Activated CD8-positive, alpha-beta memory T cell treated with anti-CD3 and anti-CD28 coated beads for 36 hours (primary cell): Measurements from ENCODE around the gene POMGNT2. TPM values are rescaled to one million over a fixed set of nuclear protein-coding genes. Genes with fewer than 3 reads are reported as not detected.

ENCODE experiments used
- CTCF ChIA-PET: fragments of 350-600 bp; sonication (Branson Sonifier 250); formaldehyde crosslinking; loops from one replicate; lab custom pipeline; 2021; ENCODE audit warnings: antibody characterized with exemption; lab: Charles Lee
- POLR2A ChIA-PET: fragments of 350-600 bp; sonication (Branson Sonifier 250); formaldehyde crosslinking; loops from one replicate; lab custom pipeline; 2021; ENCODE audit warnings: antibody characterized with exemption; lab: Charles Lee
- total RNA-seq, 2 experiments: library from RNA; stranded (reverse); gene quantifications; one replicate each; pipeline ENCODE4 v1.2.3, GENCODE V29; 2021

Gene POMGNT2
- total RNA-seq, 2 experiments from 2014 or later: 12.4 to 12.8 TPM

DNA sequence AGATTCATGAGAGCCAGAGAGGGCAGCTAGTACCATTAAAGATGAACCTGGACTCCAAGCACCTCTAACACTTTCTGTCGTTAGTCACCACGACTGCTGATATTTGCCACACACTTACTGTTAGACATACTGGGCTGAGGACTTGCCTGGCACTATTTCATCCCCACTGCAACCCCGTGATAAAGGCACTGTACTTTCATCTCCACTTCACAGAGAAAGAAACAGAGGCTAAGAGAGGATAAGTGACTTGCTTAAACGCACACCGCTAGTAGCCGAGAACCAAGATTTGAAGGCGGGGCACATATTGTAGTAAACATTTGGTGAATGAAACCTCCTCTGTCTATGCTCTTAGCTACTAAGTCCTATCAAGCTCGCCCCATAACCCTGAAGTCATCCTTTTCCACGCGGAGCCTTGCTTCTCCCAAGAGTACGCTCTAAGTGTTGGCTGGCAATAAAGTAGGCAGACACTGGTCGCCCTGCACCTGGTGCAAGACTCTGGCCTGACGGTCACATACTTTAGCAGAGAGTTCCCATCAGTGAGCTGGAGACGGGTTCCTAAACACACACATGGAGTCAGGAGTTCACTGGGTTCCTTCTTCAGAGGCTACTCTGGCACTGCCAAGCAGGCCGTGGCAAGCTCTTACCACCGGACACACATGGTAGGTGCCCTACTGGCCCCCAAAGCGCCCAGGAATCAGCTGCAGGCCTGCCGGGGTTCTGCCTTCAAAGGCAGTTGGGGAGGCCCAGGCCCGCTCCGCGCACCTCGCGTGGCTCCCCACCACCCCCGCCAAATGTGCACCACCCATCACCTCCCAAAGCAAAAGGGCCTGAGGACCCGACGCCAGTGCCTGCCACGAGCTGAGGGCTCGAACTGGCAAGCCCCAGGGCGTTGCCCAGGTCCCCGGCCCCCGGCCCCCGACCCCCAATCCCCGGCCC lies 951 bp downstream of the POMGNT2 start:
- POLR2A ChIA-PET: no interaction called here

GRCh38 chr3:43104039-43104438 lies 1.8 kb downstream of the POMGNT2 start:
- ChIA-PET POLR2A (no interaction called here), CTCF (no interaction called here)

More for the DNA sequence above, 951 bp downstream of the POMGNT2 start:
- CTCF ChIA-PET: interaction anchor here (0.6 to 0.7 kb wide), 2 partner anchors 435 to 1130 kb away, joined by 3 read pairs; no protein-coding TSS in a partner anchor

GRCh38 chr3:43102773-43103480 lies 3.0 kb downstream of the POMGNT2 start:
- CTCF ChIA-PET: no interaction called here
- POLR2A ChIA-PET: interaction anchor here (0.5 kb wide), 1 partner anchor 58 kb away, joined by 3 read pairs; no protein-coding TSS in a partner anchor

DNA sequence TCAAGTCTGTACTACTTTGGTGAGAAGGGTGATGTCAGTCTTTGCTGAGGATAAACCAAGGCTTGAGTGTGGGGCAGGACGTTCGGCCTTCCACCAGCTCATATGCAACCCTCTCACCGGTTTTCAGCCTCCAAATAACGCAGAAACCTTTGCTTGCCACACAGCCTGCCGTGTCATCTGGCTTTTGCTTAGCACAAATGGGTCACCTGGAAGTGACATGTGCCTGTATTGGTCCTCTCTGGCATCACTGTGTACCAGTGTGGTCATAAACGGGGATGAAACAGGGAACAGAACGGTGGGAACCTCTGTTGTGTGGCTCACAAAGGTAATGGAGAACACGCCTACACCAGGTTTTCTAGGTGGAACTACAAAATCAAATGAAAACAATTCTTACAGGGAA lies 7.1 kb downstream of the POMGNT2 start:
- ChIA-PET POLR2A (no interaction called here), CTCF (no interaction called here)

- POLR2A ChIA-PET: no interaction called here
- CTCF ChIA-PET: no interaction called here
Observed at GRCh38 chr3:43097400-43098080, 8.3 kb downstream of the POMGNT2 start.

DNA sequence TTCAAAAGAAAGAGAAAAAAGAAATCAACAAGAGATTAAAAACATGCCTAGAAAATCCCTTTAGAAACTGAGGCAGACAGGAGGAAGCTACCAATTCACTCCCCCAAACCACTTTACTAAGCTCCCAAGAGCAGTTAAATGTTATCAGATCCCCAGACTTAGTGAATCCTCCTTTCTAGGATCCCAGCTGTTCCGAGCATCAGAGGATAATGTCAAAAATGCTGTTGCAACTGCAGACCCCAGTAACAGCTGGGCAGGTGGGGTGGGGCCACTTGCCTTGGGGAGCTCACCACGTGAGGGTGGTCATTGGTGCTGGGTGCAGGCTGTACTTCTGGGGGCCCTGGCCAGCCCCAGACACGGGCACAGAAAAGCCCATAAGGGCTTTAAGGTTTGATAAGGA lies 9.1 kb downstream of the POMGNT2 start:
- ChIA-PET POLR2A (no interaction called here), CTCF (no interaction called here)

DNA sequence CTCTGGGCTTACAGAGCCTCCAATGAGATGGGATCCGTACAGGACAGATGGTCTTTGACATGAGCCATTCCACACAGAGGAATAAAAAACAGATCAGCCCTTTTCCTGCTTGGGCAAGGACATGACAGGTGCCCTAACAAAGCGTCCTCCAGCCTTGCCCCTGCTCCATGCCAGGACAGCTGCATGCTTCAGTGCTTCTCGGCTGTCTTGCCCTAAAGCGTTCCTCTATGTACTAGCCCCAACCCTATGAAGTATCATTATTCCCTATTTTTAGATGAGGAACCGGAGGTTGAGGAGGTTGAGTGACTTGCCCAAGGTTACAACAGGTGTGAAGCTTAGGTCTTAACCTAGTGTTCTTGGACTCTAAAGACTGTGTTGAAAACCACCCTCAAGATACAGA lies 10.5 kb downstream of the POMGNT2 start:
- CTCF ChIA-PET: no interaction called here

DNA sequence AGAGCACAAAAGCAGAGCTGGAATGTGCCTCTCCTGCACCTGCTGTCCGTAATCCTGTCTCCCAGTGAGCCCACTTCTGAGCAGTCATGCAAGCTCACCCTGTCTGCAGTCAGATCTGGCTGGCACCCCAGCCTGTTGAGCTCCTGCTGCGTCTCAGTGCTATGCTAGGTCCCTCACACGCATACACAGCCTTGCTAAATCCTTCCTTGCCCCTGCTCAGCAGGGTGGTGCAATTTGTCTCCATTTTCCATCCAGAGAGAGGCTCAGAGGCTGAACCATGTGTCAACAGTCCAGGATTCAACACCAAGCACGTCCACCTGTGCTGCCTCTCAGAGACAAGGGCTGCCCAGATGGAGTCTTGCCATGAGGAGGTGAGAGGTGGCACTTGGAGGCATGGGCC lies 11.0 kb downstream of the POMGNT2 start:
- ChIA-PET POLR2A (no interaction called here), CTCF (no interaction called here)

More for the DNA sequence above, 10.5 kb downstream of the POMGNT2 start:
- POLR2A ChIA-PET: no interaction called here

GRCh38 chr3:43094381-43094780 lies 11.5 kb downstream of the POMGNT2 start:
- ChIA-PET POLR2A (no interaction called here), CTCF (no interaction called here)

DNA sequence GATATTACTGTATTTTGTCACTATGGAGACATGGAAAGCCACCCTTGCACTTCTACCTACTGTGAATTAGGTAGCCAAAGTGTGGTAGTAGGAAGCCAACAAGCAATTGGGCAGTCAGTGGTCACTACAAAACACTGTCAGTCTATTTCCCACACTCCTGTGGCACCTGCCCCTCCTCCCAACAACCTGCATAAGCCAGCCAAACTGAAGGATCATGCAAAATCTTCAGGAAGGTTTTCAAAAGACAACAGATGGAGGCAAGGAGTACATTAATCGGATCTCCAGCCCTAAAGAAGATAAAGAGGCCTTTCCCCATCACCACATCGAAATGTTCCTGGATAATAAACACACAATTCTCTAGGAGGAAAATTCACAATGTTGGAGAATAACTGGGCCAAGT lies 11.9 kb downstream of the POMGNT2 start:
- ChIA-PET POLR2A (no interaction called here), CTCF (no interaction called here)

- ChIA-PET POLR2A (no interaction called here), CTCF (no interaction called here)
Observed at GRCh38 chr3:43093006-43093405, 12.9 kb downstream of the POMGNT2 start.

- ChIA-PET POLR2A (interaction anchor here (0.6 kb wide), 1 partner anchor 419 kb away, joined by 6 read pairs; no protein-coding TSS in a partner anchor), CTCF (no interaction called here)
Observed at GRCh38 chr3:43091481-43091880, 14.4 kb downstream of the POMGNT2 start.

- ChIA-PET CTCF (no interaction called here), POLR2A (no interaction called here)
Observed at GRCh38 chr3:43090238-43090637, 15.6 kb downstream of the POMGNT2 start.

GRCh38 chr3:43089081-43089480 lies 16.8 kb downstream of the POMGNT2 start:
- ChIA-PET CTCF (no interaction called here), POLR2A (no interaction called here)

GRCh38 chr3:43087249-43087776 lies 18.6 kb downstream of the POMGNT2 start:
- CTCF ChIA-PET: no interaction called here
- POLR2A ChIA-PET: no interaction called here

DNA sequence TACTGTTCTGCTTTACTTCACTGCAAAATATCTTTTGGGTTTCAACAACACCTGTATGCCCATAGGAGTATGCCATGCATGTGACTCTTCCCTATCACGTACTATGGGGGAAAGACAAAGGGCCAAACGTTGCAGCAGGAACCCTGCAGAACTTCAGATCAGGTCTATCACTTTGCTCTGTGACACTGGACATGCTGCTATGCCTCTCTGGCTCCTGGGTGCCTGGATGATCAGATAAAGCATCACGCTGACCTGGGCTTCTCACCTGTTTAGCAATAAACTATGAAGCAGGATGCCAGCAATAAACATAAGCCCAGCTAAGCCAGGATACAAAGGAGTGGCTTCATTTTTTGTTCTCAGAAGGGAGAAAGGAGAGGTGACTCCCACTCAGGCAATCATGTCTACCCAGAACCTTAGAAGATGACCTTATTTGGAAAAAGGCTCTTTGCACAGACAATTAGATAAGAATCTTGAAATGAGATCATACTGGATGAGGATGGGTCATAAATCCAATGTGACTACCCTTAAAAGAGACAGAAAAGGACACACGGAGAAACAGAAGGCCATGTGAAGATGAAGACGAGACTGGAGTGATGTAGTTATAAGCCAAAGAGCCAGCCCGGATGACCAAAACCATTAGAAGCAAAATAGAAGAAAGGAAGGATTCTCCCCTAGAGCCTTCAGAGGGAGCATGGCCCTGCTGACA lies 19.3 kb downstream of the POMGNT2 start:
- CTCF ChIA-PET: no interaction called here
- POLR2A ChIA-PET: no interaction called here

DNA sequence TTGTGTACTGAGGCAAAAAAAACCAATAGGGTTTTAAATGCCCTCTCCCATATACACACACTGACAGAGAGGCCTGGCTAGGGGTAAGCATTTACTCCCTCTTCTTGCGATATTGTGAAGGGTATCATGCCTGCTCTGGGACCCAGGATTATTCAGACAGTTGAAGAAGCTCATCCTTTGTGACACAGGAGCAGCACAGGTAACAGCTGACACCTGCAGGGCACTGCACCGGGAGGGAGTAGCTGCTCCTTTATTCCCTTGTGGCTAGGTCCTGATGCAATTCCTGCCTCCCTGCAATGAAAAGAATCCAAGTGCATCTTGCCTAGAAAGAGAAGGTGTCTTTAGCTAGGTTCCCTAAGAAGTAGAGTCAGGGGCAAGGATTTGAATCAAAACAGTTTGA lies 23.4 kb downstream of the POMGNT2 start:
- CTCF ChIA-PET: no interaction called here

GRCh38 chr3:43081796-43082195 lies 24.1 kb downstream of the POMGNT2 start:
- ChIA-PET CTCF (no interaction called here), POLR2A (no interaction called here)

More for the DNA sequence above, 23.4 kb downstream of the POMGNT2 start:
- POLR2A ChIA-PET: no interaction called here
